G401.6 (cell line): ENCODE data around the gene ADGRF1.
"Not testable (repeated sequence)": the region's sequence is repeated elsewhere in the genome, so short reads cannot be mapped to it uniquely, and the experiment has no call there.

ENCODE experiments used
- FAIRE-seq: peaks from 2 replicates; lab custom pipeline; 2012; peaks lifted over from hg19 to GRCh38; lab: Jason Lieb, UNC

Gene ADGRF1

DNA sequence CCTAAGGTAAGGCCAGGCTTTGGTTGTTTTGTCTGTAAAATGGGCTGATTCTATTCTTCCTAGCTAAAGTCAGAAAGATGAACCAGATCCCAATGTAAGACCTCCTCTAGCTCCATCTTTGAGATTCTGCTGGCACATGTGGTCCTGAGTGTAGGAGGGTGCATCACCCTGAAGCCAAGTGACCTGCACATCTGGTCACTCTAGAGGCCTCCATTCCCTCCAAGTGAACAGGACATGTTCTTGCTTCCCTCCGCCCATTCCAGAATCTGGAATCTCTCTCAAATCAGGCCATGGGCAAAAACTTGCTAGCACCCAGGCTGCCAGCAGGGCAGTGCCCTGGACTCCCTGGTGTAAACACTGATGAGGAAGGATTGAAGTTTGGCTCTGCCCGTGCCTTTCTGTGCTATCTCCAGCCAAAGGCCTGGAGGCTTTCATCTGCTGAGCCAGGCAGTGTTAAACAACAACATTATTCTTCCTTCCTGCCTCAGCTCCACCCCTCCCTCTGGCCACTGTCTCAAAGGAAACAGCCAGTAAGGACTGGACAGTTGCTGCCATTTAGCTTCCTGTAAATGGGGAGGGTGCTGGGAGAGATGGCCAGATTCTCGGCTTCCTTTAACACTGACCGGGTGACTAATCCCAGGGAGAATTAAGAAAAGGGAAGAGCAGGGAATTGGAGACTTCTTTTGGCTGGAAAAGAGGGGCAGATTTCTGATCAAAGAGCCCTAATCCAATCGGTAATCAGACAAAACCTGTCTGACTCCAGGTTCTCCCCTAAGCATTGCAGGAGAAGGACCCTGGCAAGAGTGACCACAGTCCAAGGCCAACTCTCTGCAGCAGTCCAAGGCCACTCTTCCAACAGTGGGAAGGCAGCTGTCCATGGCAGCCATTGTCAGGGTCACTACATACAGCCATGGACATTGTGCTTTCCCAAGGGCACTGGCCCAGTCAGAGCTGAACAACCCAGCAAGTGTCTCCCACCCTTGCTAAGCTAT lies 19.5 kb upstream of the ADGRF1 start:
- no peak for FAIRE-seq

DNA sequence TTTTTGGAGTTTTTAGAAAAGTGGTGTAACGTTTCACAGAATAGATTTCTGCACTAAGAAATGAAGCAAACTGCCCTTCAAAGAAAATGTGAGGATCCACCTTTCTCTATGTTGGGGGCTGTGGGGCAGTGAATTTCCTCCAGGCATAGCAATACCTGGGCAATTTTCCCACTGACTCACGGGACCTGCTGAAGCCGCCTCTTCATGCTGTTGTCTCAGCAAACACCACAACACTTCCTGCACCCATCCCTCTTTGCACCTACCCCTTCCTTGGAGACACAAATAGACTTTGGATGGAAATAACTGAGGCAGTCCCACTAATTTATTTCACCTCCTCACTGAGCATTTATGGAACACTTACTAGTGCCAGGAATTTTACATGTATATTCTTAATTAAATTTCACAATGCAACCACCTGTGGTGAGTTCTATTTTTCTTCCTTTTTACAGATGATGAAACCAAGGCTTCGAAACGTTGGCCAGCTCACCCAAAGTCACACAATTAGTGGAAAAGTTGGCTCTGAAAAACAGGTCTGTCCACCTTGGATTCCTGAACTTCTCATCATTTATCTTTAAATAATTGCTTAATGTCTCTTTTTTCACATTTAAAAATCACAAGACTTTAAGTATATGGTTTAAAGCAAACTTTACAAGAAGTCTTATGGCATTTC lies 17.2 kb upstream of the ADGRF1 start:
- FAIRE-seq = no peak

DNA sequence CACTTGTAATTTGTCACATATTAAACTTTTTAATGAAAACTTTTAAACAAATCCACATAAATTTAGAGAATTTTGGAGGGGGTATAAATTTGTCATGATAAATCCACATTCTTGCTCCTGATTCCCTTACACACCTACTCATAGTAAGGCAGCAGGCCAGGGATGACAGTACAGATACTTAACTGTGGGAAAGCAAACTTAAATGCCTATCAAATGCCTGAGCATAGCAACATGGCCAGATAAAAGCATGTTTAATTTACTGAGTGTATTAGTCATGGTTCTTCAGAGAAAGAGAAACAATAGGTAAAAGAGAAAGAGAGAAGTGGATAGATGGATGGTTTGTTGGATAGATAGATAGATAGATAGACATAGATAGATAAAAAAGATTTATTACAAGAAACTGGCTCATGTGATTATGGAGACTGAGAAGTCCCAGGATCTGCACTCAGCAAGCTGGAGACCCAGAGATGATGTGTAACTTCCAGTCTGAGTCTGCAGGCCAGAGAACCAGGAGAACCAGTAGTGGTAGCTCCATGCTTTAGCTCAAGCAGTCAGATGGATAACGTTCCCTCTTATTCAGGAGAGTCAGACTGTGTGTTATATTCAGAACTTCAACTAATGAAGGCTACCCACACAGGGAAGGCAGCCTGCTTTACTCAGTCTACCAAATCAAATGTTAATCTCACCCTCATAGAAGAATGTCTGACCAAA lies 15.9 kb upstream of the ADGRF1 start:
- no peak for FAIRE-seq

DNA sequence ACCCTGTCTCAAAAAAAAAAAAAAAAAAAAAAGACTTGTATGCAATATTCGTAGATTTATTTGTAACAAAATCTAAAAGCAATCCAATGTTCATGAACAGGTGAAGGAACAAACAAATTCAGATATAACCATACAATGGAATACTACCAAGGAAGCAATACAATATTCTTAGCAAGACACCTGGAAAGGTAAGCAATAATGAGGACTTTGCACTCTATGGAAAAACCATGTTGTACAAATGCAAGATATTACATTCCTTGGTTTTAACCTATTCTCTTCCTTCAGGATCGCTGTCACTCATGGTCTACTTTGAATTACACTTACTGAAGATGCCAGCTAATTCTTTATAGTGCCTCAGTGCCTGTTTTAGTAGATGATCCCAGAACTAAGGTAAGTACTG lies 14.7 kb upstream of the ADGRF1 start:
- no peak for FAIRE-seq

DNA sequence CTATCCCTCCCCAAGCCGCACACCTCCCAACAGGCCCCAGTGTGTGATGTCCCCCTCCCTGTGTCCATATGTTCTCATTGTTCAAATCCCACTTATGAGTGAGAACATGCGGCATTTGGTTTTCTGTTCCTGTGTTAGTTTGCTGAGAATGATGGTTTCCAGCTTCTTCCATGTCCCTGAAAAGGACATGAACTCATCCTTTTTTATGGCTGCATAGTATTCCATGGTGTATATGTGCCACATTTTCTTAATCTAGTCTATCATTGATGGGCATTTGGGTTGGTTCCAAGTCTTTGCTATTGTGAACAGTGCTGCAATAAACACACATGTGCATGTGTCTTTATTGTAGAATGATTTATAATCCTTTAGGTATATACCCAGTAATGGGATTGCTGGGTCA lies 12.2 kb upstream of the ADGRF1 start:
- FAIRE-seq = not testable (repeated sequence)

DNA sequence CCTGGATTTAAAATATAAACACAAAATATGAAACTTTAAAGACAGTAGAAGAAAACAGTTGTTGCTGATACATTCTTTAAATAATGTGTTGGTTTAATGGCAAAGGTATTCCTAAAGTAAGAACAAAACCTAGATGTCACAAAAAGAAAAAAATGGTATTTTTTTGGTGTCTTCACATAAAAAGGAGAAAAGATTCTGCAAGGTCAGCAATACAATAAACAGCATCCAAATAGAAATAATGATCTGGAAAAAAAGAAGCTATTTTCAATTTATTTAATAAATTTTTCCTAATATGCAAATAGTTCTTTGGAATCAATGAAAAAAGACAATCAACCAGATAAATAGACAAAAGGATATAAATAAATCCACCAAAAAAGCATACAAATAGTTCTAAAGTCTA lies 6.5 kb upstream of the ADGRF1 start:
- FAIRE-seq = no peak

DNA sequence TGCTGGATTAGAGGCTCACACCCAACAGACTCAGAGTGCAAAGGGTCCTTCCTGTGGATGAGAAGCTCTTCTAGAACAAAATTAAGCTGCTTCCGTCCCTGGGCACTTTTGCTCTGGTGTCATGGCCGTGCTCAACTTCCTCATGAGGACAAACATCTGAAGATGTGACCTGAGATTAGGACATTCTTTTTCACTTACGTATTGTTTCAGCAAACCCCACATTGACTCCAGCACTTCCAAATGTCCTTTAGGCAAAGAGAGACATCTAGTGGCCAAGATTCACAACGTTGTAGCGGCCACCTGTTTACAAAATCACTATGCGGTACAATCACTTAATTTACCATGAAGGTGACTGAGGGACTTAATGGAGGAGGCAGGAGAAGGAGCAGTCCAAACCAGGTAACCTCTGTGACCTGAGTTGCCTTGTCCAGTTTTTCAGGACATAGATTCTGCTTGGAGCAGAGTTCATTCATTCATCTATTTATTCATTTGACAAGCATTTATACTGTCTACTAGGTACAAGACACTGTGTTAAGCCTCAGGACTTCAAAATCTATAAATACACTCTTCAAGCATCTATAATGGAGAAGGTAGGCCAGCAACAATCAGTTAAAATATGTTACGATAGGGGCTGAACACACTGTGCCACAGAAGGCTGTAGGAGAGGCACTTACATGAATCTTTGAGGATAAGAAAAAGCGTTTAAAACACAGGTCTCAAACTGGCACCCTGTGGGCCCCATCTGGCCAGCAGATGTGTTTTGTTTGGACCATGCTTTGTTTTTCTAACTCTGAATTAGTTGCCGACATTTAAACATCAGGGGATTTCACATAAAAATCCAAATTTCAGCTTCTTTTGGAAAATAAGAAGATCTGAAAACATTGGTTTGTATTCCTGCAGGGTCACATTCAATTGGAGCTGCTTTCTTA lies 5.6 kb upstream of the ADGRF1 start:
- FAIRE-seq = no peak

DNA sequence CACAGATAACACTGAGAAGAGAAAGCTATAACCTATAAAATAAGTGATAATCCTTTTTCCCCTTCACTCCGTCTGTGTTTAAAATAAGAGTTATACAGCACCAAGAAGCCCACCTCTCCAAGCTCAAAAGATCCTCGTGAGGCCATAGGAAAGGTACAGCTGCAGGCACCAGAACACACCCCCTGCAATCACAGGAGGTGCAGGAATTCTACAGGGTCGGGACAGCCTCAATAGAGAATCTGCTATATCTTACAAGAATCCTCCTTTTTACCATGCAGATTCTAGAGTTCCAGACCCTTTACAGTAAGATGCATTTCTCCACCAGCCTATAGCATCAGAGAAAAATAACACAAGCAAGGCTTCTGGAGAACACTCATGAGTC lies 5.0 kb upstream of the ADGRF1 start:
- FAIRE-seq = no peak

DNA sequence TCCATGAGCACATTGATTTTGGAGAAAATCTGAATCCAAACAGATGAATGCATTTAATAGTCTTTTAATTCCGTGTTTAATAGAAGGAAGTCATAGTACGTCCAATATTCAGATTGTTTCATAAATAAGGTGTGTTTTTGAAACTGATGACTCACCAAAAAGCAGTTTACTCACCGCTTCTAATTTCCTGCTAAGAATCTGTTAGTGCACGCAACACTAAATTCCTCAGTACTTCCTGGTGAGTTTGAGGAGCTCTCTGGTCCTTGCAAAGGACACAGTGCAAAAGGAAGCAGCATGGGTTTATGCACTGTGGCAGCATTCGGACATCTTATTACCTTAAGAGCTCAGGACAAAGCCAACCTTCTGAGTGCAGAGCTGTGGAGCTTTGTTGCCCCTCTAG lies 2.3 kb upstream of the ADGRF1 start:
- no peak for FAIRE-seq

DNA sequence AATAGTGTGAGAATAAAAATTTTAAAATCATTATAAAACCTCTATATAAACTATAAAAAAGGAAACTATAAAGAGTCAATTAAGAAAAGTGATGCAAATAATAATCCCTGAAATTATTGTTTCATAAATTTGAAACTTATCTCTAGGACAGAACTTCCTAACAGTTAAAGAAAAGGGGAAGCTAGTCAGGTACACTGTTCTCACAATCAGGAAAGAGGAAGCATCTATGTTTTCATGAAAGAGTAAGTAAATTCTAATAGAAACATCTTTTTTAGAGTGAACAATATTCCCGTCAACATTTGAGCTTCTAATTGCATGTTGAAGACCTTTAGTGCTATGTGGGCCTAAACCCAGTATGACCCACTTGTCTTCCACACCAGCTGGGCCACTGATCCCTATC lies 1.2 kb upstream of the ADGRF1 start:
- no peak for FAIRE-seq

DNA sequence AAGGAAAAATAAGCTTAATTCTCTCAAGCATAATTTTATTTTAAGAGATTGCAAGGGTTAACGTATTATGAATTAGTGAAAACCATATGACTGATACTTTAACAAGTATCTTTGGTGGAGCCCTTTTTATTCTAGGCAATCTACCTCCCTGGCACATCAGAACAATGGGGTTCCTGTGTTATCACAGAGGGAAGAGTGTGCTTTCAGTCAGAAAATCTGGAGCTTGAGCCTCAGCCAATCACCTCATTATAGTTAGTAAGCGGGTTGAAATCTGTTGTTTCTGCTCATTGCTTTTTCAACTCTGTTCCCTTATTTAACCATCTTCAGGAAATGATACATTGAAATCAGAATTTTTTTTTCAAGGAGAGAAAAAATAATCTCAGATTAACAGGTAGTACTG lies 391 bp downstream of the ADGRF1 start:
- no peak for FAIRE-seq

DNA sequence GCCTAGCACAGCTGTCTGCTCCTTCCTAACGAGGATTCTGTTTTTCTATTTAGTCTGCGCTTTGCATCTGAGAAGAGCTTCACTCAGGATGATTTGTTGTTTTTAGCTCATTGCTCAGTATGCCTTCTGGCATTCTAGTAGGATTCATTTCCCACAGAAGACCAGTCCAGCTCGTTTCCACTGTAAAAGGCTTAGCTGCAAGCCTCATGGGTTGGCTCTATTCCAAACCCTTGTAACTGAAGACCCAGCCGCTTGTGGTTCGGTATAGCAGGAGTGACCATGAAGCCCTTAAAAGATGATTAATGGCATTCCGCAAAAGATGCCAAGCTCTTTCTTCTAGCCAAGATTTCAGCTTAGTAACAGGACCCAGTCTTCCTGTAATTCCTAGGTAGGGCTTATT lies 7.2 kb downstream of the ADGRF1 start:
- FAIRE-seq = no peak

DNA sequence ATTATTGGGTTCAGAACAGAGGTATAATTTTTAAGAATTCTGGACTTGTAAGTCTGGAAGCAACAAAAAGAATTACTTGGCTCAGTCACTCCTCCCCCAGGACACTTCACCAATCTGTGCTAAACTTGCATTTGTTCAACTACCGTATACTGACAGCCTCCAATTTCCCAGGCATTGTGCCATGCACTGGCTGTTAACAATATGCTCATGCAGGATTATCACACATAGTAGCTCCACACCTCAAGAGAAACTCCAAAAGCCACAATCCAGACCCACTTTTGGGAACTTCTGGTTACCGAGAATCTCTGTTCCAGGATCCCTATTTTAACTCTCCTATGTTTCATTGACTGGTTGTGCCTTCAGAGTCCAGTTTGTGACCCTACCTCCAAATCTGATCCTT lies 7.7 kb downstream of the ADGRF1 start:
- no peak for FAIRE-seq

DNA sequence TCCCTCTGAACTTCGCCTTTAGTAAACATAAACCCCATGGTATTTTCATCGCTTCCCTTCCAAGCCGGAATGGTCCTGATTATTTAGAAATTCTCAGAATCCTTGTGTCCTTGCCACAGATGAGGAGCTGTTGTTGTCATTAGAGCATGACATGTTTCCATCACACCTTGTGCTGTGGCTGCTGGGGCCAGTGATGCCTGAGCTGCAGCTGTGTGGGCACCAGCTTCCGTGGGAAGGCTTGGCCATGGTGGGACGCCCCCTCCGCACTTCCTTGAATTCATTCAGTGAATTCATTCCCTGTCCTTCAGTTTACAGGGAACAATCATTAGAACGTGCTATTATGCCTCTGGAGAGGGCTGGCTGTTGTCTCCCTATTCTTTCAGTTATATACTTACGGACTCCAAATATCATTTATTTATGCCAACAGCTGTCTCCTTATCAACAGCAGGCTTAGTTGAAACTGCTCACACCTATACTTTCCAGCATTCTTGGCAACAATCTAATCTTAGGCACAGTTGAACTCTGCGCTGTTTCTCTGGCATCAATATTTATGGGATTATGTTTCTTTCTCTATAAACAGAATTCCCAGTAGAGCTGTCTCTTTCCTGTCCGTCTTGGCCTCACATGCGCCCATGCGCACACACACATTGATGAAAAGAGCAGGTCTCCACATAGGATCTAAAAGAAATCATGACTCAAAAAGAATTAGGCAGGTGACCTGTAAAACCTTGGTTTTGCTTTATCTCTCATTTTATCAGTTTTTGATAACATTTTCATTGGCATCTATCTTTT lies 9.0 kb downstream of the ADGRF1 start:
- FAIRE-seq = no peak

DNA sequence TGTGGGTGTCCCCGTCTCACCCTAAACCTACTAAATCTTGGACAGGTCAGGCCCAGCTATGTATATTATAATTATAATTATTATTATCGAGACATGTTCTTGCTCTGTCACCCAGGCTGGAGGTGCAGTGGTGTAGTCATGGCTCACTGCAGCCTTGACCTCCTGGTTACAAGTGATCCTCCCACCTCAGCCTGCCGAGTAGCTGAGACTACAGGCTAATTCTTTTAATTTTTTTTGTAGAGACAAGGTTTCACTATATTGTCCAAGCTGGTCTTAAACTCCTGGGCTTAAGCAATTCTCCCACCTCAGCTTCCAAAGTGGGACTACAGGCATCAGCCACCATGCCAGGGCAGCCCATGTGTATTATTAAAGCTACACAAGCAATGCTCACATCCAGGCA lies 10.5 kb downstream of the ADGRF1 start:
- FAIRE-seq = no peak

DNA sequence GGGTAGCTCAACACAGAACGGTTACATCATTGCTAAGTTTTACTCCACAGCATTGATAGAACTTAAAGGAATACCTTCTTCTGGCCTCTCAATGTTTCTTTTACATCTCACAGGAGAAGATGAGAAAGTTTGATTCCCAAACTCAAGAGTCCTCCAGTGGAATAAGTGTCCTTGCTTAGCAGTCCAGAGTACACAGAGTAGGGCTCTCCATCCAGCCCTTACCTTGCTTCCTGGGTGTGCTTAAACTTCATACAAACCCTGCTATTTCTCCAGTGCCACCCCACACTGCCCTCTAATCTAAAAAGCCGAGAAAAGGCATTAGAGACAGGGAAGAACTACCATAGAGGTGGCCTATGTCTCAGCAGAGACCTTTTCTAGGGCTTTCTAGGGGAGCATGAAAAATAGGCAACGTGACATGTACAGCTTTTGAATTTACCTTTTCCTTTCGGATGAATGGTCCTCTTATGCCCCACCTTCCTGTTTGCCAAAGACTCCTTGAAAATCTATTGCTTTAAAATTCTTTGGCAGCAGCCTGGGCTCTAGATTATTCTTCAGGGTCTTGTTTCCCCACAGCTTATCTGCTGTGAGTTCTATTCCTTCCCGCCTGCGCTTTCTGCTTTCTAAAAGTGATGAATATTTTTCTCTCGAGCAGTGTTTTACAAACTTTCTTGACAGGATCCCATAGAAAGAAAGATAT lies 12.1 kb downstream of the ADGRF1 start:
- no peak for FAIRE-seq

DNA sequence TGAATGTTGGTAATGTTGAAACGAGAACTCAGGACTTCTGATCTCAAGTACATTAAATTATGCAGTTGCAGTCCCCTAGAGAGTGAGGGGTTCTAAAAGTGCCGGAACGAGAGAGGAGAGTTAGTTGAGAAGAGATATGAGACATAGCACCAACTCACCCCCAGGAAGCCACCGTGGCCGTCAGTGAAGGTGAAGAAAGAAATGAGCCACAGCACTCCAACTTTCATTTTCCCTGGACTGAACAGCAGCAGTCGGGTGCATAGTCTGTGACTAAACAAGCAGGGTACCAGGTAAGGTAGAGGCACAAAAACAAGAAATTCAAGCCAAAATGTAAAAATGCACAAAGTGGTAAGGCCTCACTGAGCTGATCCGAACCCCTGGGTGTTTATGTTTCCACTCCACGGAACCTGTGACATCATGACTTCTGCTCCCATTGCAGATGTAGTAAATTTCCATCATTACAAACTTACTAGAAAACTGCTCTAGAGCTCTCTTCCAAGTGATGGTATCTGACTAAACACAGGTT lies 13.2 kb downstream of the ADGRF1 start:
- no peak for FAIRE-seq

DNA sequence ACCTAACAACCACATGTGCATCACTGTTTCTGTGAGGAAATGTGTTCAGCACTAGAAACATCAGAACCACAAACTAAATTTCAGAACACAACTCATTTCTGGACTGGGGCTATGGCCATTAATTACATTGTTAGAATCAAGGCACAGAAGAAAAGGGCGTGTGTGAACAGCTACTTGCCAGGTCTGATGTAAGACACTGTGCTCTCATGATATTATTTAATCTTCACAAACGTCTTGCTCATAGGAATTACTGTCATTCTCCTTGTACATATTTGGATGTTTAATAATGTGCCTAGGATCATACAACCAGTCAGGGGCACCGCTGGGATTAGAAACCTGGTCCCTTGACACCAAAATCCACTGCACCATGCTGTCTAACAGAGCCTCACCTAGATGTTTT lies 14.8 kb downstream of the ADGRF1 start:
- FAIRE-seq = no peak

DNA sequence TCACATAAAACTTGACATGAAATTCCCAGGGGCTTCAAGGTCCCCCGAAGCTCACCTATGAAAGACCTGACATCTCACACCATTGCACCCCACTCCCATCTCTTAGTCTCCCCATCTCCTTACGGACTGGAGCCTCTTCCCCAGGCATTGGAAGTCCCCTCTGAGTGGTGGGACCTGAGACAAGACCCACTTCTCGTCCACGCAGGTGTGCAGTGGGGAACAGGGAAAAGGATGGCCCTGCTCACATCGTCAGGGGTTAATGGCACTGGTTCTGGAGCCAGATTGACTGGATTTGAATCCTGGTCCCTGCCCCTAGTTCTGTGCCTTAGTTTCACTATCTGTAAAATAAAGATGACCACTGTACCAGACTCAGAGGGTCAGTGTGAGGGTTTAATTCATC lies 15.5 kb downstream of the ADGRF1 start:
- no peak for FAIRE-seq

DNA sequence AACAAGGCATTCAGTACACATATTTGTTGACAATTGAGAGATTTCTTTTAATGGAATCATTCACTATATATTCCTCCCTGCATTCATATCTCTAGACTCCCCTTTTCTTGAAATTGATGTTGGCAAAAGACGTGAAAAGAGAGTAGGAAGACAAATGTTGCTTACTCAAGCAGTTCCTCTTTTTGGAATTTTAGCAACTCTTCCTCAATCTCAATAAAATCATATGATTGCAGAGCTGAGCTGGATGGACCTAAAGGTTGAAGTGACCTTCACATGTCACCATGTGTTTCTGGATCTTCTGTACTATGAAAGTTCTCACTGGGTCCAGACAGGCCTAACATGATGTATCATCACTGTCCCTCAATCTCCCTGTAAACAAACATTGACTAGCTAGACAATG lies 18.6 kb downstream of the ADGRF1 start:
- FAIRE-seq = no peak
